OCI-LY3 (cell line): ENCODE measurements around the gene BCAR1.
A peak's percentile ranks its signal among the peaks of the same experiment; 100 is the strongest.
"Not testable (repeated sequence)": the region's sequence is repeated elsewhere in the genome, so short reads cannot be mapped to it uniquely, and the experiment has no call there.

Source experiments
- H2AFZ ChIP-seq: fragments of 200-600, 300-600 bp; shearing (Covaris generic); 2 replicates; pipeline ENCODE4 v1.6.0; 2014; ENCODE audit warnings: antibody characterized with exemption, low read depth, low read length
- H3K27ac ChIP-seq: fragments of 200-600, 300-600 bp; sonication (generic); 2 replicates; pipeline ENCODE4 v1.5.1; 2014; ENCODE audit warnings: mild to moderate bottlenecking, low read length, moderate library complexity, mixed read lengths
- H3K27me3 ChIP-seq: fragments of 200-600, 300-600 bp; sonication (generic); 2 replicates; pipeline ENCODE4 v1.6.1; 2014; ENCODE audit warnings: low read depth, low read length, mixed read lengths
- H3K36me3 ChIP-seq: fragments of 200-600, 300-600 bp; sonication (generic); replicated peaks from 2 replicates; pipeline ENCODE3; 2014; ENCODE audit warnings: low read depth, low read length, mixed read lengths
- H3K4me1 ChIP-seq: fragments of 300-600, 200-600 bp; sonication (generic); 2 replicates; pipeline ENCODE4 v1.6.1; 2014; ENCODE audit warnings: low read length, mixed read lengths
- H3K4me2 ChIP-seq: fragments of 200-600, 300-600 bp; sonication (generic); 2 replicates; pipeline ENCODE4 v1.6.1; 2014; ENCODE audit warnings: low read length, mixed read lengths
- H3K4me3 ChIP-seq: fragments of 300-600, 200-600 bp; sonication (generic); 2 replicates; pipeline ENCODE4 v1.5.1; 2014; ENCODE audit warnings: antibody characterized with exemption, mild to moderate bottlenecking, low read length, moderate library complexity
- H3K79me2 ChIP-seq: fragments of 300-600, 200-600 bp; shearing (Covaris generic); 2 replicates; pipeline ENCODE4 v1.6.1; 2014; ENCODE audit warnings: mild to moderate bottlenecking, low read length, mixed read lengths
- H3K9ac ChIP-seq: fragments of 300-600, 200-600 bp; shearing (Covaris generic); 2 replicates; pipeline ENCODE4 v1.6.0; 2014; ENCODE audit warnings: mild to moderate bottlenecking, low read length, moderate library complexity
- H3K9me3 ChIP-seq: fragments of 200-600, 300-600 bp; shearing (Covaris generic); 2 replicates; pipeline ENCODE4 v1.6.1; 2014; ENCODE audit warnings: low read length, mixed read lengths; ENCODE audit not compliant: insufficient read depth
- H4K20me1 ChIP-seq: fragments of 200-600, 300-600 bp; sonication (generic); 2 replicates; pipeline ENCODE4 v1.6.1; 2016; ENCODE audit warnings: low read length, mixed read lengths; ENCODE audit not compliant: insufficient read depth
- EZH2phosphoT487 ChIP-seq: fragments of 200-600 bp; shearing (Covaris generic); IDR thresholded peaks from 2 replicates; pipeline ENCODE4 v1.6.1; 2018; ENCODE audit warnings: antibody characterized with exemption, mixed run types, low read depth
- TF ChIP-seq, protein P1 (sequence below): fragments of 200-600, 300-600 bp; sonication (generic); IDR thresholded peaks from 2 replicates; pipeline ENCODE4 v1.5.1; 2014; ENCODE audit warnings: antibody characterized with exemption, low read length, low read depth

The BCAR1 gene

DNA sequence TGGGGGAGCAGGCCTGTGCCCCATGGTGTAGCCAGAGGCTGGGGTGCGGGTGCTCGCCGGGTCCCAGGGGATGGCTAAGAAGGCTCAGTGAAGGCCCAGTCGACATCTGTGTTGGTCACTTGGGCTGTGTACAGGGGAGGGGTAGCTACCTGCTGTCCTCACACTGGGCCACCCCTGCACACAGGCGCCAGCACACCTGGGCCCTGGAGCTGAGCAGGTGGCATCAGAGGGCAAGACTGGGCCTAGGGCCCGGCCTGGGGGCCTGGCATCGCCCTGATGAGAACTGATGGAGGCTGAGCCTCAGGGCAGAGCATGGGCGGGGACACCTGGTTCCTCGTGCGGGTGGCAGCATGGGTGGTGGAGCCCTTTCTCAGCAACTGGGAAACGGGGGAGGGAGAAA lies 43.6 kb downstream of the BCAR1 start:
- H3K4me2 ChIP-seq, result no peak overlapping the region
- no peak overlapping the region for H3K9ac ChIP-seq

DNA sequence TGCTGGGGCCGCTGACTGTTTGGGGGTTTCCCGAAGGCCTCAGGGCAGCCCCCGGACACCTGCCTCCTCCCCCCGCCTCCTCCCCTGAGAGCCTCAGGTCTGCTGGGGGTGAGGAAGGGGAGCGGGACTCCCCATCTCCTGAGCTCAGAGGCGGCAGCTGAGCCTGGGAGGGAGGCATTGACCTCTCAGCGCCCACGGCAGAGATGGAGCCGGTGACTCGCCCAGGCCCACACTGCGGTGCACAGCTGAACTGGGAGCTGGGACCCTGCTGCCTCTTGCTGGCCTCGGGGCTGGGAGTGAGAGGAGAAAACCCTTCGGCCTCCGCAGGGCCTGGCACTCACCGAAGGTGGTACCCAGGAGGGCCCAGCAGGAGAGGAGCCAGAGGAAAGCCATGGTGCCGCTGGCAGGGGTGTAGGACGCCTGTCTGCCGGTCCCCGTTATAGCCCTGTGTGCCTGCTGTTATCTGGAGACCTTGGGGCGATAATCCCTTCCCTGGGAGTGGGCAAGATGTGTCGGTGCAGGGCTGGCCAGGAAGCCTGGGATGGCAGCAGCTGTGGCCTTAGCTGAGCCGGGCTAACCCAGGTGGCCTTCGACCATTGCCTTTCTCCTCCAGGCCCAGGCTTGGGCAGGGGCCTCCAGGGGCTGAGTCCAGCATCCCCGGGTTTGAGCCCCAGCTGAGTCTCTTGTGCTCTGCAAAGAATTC lies 44.5 kb downstream of the BCAR1 start, which contains the start of gene CTRB2:
CTRB2 (minus strand) TSS at position 413 of the 703 bp plus-strand sequence; CDS start at position 393, 20 bp downstream.
- H3K79me2 ChIP-seq, result no peaks in the 10 kb centered on the region
- no peaks in the 10 kb centered on the region for H4K20me1 ChIP-seq
- no peak within 1 kb of the TSS for H3K27ac ChIP-seq
- H3K36me3 ChIP-seq, result no peaks in the 10 kb centered on the region
- TF ChIP-seq, protein P1, sequence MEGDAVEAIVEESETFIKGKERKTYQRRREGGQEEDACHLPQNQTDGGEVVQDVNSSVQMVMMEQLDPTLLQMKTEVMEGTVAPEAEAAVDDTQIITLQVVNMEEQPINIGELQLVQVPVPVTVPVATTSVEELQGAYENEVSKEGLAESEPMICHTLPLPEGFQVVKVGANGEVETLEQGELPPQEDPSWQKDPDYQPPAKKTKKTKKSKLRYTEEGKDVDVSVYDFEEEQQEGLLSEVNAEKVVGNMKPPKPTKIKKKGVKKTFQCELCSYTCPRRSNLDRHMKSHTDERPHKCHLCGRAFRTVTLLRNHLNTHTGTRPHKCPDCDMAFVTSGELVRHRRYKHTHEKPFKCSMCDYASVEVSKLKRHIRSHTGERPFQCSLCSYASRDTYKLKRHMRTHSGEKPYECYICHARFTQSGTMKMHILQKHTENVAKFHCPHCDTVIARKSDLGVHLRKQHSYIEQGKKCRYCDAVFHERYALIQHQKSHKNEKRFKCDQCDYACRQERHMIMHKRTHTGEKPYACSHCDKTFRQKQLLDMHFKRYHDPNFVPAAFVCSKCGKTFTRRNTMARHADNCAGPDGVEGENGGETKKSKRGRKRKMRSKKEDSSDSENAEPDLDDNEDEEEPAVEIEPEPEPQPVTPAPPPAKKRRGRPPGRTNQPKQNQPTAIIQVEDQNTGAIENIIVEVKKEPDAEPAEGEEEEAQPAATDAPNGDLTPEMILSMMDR, result no peak
- TF ChIP-seq EZH2phosphoT487, result no peak
- peak within 1 kb of the TSS; percentile 36; the same call in 1 of the 2 replicates for H3K9ac ChIP-seq
- peak within 1 kb of the TSS; percentile 29; the same call in 1 of the 2 replicates for H2AFZ ChIP-seq
- peaks cover 23% of the 10 kb centered on the region for H3K4me1 ChIP-seq
- peaks cover 14% of the 10 kb centered on the region; the same call in 1 of the 2 replicates for H3K27me3 ChIP-seq
- no peaks in the 10 kb centered on the region for H3K9me3 ChIP-seq
- H3K4me3 ChIP-seq, result peak within 1 kb of the TSS; percentile 62
- H3K4me2 ChIP-seq, result peak within 1 kb of the TSS; percentile 92

More for the DNA sequence above, 43.6 kb downstream of the BCAR1 start:
- Histone ChIP-seq H2AFZ (no peak overlapping the region; the same call in 1 of the 2 replicates), H3K27me3 (peaks cover 12% of the 10 kb centered on the region; the same call in 1 of the 2 replicates), H3K9me3 (no peaks in the 10 kb centered on the region), H4K20me1 (no peaks in the 10 kb centered on the region), H3K4me3 (no peak overlapping the region), H3K79me2 (no peaks in the 10 kb centered on the region), H3K36me3 (no peaks in the 10 kb centered on the region), H3K27ac (no peak overlapping the region), H3K4me1 (peaks cover 23% of the 10 kb centered on the region)
- TF ChIP-seq EZH2phosphoT487, result no peak
- TF ChIP-seq, protein P1, result no peak

DNA sequence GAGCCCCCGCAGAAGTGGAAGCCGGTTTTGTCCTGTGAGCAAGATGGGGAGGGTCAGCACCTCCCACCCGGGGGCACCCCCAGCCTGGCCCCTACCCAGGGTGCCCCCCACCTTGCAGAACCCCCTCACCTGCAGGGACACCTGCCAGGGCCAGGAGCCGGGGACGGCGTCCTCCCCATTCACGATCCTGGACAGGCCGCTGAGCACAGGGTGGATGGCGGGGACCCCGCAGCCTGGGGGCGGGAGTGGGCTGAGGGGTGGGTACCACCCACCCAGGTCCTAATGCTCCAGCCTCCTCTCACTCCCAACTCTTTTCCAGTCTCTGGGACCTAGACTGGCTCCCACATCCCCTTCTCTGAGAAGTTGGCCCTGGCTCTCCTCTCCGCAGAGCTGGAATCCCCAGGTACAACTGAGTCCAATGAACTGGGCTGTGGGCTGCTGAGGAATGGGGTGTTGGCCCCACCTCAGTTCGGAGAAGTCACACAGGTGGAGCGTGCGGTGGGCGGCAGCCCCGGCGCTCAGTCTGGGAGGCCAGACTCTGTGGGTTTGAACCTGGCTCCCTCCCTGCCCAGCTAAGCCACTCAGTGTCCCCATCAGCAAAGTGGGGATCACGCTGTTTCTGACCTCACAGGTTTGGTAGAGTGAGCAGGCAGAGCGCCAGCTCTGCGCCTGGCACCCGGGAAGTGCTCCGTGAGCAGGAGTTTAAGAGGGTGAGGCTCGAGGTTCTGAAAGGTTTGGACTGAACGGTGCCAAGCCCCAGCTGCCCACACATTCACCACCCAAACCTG lies 45.3 kb downstream of the BCAR1 start:
- Histone ChIP-seq H3K9ac (peak overlapping the region; percentile 36; the same call in 1 of the 2 replicates), H3K4me2 (peak overlapping the region; percentile 92), H2AFZ (peak overlapping the region; percentile 29; the same call in 1 of the 2 replicates), H3K4me3 (peak overlapping the region; percentile 62), H3K27me3 (peaks cover 15% of the 10 kb centered on the region; the same call in 1 of the 2 replicates), H3K4me1 (peaks cover 31% of the 10 kb centered on the region)
- not testable (repeated sequence) for H4K20me1 ChIP-seq, H3K79me2 ChIP-seq, H3K9me3 ChIP-seq, H3K27ac ChIP-seq, H3K36me3 ChIP-seq

DNA sequence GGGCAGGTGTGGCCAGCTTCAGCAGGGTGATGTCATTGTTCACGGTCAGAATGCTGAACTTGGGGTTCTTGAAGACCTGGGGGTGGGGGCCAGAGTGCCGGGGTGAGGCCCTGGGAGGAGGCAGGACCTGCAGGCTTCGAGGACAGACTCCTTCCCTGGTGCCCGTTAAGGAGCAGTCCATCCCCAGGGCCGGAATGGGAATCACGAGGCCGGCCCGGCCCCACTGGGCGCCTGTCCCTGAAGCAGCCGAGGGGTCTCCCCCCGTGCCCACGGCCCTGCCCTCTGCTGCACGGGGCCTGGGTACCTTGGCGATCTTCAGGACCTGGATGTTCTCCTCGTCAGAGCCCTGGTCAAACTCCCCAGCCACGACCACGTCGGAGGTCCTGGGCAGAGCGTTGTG lies 46.0 kb downstream of the BCAR1 start:
- H3K4me3 ChIP-seq, H3K9ac ChIP-seq, H3K79me2 ChIP-seq, H3K9me3 ChIP-seq, H3K4me2 ChIP-seq, H4K20me1 ChIP-seq, H2AFZ ChIP-seq, H3K36me3 ChIP-seq, H3K27ac ChIP-seq: not testable (repeated sequence)
- H3K27me3 ChIP-seq, result peaks cover 15% of the 10 kb centered on the region; the same call in 1 of the 2 replicates
- H3K4me1 ChIP-seq, result peaks cover 37% of the 10 kb centered on the region

DNA sequence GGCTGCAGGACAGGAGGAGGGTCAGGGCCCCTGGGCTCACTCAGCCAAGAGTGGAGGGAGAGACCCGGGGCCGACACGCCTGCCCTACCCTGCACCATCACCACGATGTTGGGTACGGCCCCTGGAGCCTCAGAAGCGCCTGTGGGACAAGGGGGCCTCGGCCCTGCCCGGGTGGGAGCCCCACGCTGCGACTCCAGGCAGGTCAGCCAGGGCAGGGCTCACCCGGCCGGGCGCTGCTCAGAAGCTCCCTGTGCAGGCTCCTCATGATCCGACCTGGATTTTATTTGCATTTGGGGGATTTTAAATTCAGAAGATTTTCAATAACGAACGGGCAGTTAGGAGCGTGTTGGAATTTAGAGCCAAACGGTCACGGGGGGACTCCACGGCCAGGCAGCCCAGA lies 46.5 kb downstream of the BCAR1 start:
- Histone ChIP-seq H3K4me1 (peaks cover 37% of the 10 kb centered on the region), H3K27me3 (peaks cover 18% of the 10 kb centered on the region; the same call in 1 of the 2 replicates)
- not testable (repeated sequence) for H3K9ac ChIP-seq, H3K4me2 ChIP-seq, H3K27ac ChIP-seq, H3K9me3 ChIP-seq, H4K20me1 ChIP-seq, H3K4me3 ChIP-seq, H2AFZ ChIP-seq, H3K36me3 ChIP-seq, H3K79me2 ChIP-seq
